Lower leg skin (tissue), 3 donors: Measurements from ENCODE around the gene ODAD2.

Source experiments
- CTCF ChIP-seq, 3 donors: fragments of 450-650 bp; IDR thresholded peaks; one replicate each; pipeline ENCODE4 v1.5.1; 2016; ENCODE audit warnings: antibody characterized with exemption in 3 of 3, mild to moderate bottlenecking in 3 of 3, moderate library complexity in 2 of 3
- POLR2A ChIP-seq, 2 donors: fragments of 450-650 bp; IDR thresholded peaks; one replicate each; pipeline ENCODE4 v1.6.1; 2016 to 2017; ENCODE audit warnings: antibody characterized with exemption in 2 of 2, mild to moderate bottlenecking in 1 of 2, moderate library complexity in 1 of 2

GRCh38 chr10:27995311-27995710, 3.6 kb downstream of the ODAD2 start:
- no peak for TF ChIP-seq CTCF (IDR thresholded peaks at IDR 0.05)
- TF ChIP-seq POLR2A (IDR thresholded peaks at IDR 0.05), result no peak
